A673 (cell line): ENCODE measurements around the gene ST8SIA1. TPM values are rescaled to one million over a fixed set of nuclear protein-coding genes. Genes with fewer than 3 reads are reported as not detected.

Source experiments
- BruUV-seq: library from RNA; stranded (reverse); fragments of 400-500 nt; replicated peaks from 2 replicates; lab custom pipeline; 2021; lab: Mats Ljungman, UMichigan
- CTCF ChIA-PET: fragments of 300-600 bp; sonication (Branson Sonifier 250); formaldehyde crosslinking; loops from one replicate; lab custom pipeline; 2022; ENCODE audit warnings: antibody characterized with exemption; lab: Charles Lee
- POLR2A ChIA-PET: fragments of 300-600 bp; sonication (Branson Sonifier 250); formaldehyde crosslinking; loops from one replicate; lab custom pipeline; 2022; ENCODE audit warnings: antibody characterized with exemption; ENCODE audit not compliant: low non-redundant PET; lab: Charles Lee
- DNase-seq: peaks from one replicate; pipeline ENCODE4 v3.0.0-alpha.2; 2015; ENCODE audit warnings: low spot score
- H3K27ac ChIP-seq: fragments of 200-600 bp; sonication (generic); 2 replicates; pipeline ENCODE4 v1.5.1; 2016; ENCODE audit warnings: mixed run types, low read depth, mild to moderate bottlenecking, mixed read lengths, antibody characterized with exemption, low read length; ENCODE audit not compliant: poor library complexity, severe bottlenecking
- H3K27me3 ChIP-seq: fragments of 200-600 bp; sonication (generic); replicated peaks from 2 replicates; pipeline ENCODE4 v1.6.1; 2017; ENCODE audit warnings: mixed run types, low read depth, mild to moderate bottlenecking, mixed read lengths, antibody characterized with exemption, low read length; ENCODE audit not compliant: insufficient read depth, poor library complexity
- H3K36me3 ChIP-seq: fragments of 200-600 bp; sonication (generic); 2 replicates; pipeline ENCODE4 v1.6.1; 2016; ENCODE audit warnings: mixed run types, mild to moderate bottlenecking, mixed read lengths, antibody characterized with exemption, low read length; ENCODE audit not compliant: insufficient read depth, poor library complexity, severe bottlenecking
- H3K4me1 ChIP-seq: fragments of 200-600 bp; sonication (generic); 2 replicates; pipeline ENCODE4 v1.6.1; 2017; ENCODE audit warnings: mixed run types, mild to moderate bottlenecking, mixed read lengths, antibody characterized with exemption, low read length; ENCODE audit not compliant: insufficient read depth, poor library complexity, severe bottlenecking
- H3K4me3 ChIP-seq: fragments of 200-600 bp; sonication (generic); 2 replicates; pipeline ENCODE4 v1.5.1; 2016; ENCODE audit warnings: low read depth, mixed run types, mild to moderate bottlenecking, mixed read lengths, low read length; ENCODE audit not compliant: poor library complexity, severe bottlenecking
- H3K9me3 ChIP-seq: fragments of 200-600 bp; sonication (generic); 2 replicates; pipeline ENCODE4 v1.6.1; 2016; ENCODE audit warnings: mixed run types, low read depth, mild to moderate bottlenecking, mixed read lengths, antibody characterized with exemption, low read length; ENCODE audit not compliant: poor library complexity, severe bottlenecking
- CTCF ChIP-seq: fragments of 300-800, 200-600 bp; sonication (generic); conservative IDR thresholded peaks from 2 replicates; pipeline ENCODE4 v1.5.1; 2017; ENCODE audit warnings: low read depth, mild to moderate bottlenecking, antibody characterized with exemption, low read length, moderate library complexity, mixed read lengths
- EZH2 ChIP-seq: fragments of 200-600 bp; sonication (generic); IDR thresholded peaks from 2 replicates; pipeline ENCODE4 v1.6.1; 2017; ENCODE audit warnings: borderline replicate concordance, low read depth, mild to moderate bottlenecking, mixed read lengths, antibody characterized with exemption, low read length; ENCODE audit not compliant: poor library complexity, severe bottlenecking
- intact Hi-C: fragments of 100-400 bp; cut with micrococcal nuclease; formaldehyde crosslinking; loops from one replicate; pipeline ENCODE4 v1.10.0; 2022; ENCODE audit not compliant: unreplicated experiment
- total RNA-seq: library from RNA; stranded (reverse); gene quantifications from 2 replicates; pipeline ENCODE4 v1.2.3, GENCODE V29; 2021

ST8SIA1 gene
- total RNA-seq, 1 experiment from 2014 or later: 0.28 TPM

GRCh38 chr12:22284871-22285270 is 49.6 kb downstream of the ST8SIA1 start:
- intact Hi-C loops: no loop called here
- Histone ChIP-seq H3K4me1 (no peaks in the 10 kb centered on the region), H3K4me3 (no peak overlapping the region), H3K36me3 (no peaks in the 10 kb centered on the region), H3K27me3 (no peaks in the 10 kb centered on the region), H3K9me3 (no peaks in the 10 kb centered on the region), H3K27ac (no peak overlapping the region)
- POLR2A ChIA-PET: no interaction called here
- no TSS peak for BruUV-seq
- CTCF ChIA-PET: no interaction called here
- no peak for TF ChIP-seq EZH2
- no peak for TF ChIP-seq CTCF
- DNase-seq: no peak

- POLR2A ChIA-PET: no interaction called here
- H3K4me1 ChIP-seq: no peaks in the 10 kb centered on the region
- H3K27ac ChIP-seq: no peak overlapping the region
- CTCF ChIA-PET: no interaction called here
- no peaks in the 10 kb centered on the region for H3K27me3 ChIP-seq
- no peaks in the 10 kb centered on the region for H3K36me3 ChIP-seq
- no peaks in the 10 kb centered on the region for H3K9me3 ChIP-seq
- TF ChIP-seq CTCF: no peak
- TF ChIP-seq EZH2: no peak
- no peak for DNase-seq
- no peak overlapping the region for H3K4me3 ChIP-seq
- no TSS peak for BruUV-seq
- intact Hi-C loops: no loop called here
These were observed 51.0 kb downstream of the ST8SIA1 start for GRCh38 chr12:22283508-22283907.

GRCh38 chr12:22283006-22283506 is 51.5 kb downstream of the ST8SIA1 start:
- no peak overlapping the region for H3K4me3 ChIP-seq
- no peak overlapping the region for H3K27ac ChIP-seq
- DNase-seq: no peak
- H3K27me3 ChIP-seq: no peaks in the 10 kb centered on the region
- no TSS peak for BruUV-seq
- ChIA-PET POLR2A (no interaction called here), CTCF (no interaction called here)
- intact Hi-C loops: no loop called here
- H3K9me3 ChIP-seq: no peaks in the 10 kb centered on the region
- no peaks in the 10 kb centered on the region for H3K36me3 ChIP-seq
- TF ChIP-seq CTCF (no peak), EZH2 (no peak)
- no peaks in the 10 kb centered on the region for H3K4me1 ChIP-seq
